IMR-90 (cell line): Measurements from ENCODE around the gene ZNF77. TPM values are rescaled to one million over a fixed set of nuclear protein-coding genes. Genes with fewer than 3 reads are reported as not detected.
A peak's percentile ranks its signal among the peaks of the same experiment; 100 is the strongest.

Experiments used
- ATAC-seq: fragments of 200-7000 bp; cut with Tn5 transposase; 2 replicates; pipeline ENCODE4 v1.9.1; 2020; ENCODE audit warnings: low read depth, mild to moderate bottlenecking, moderate library complexity
- BruUV-seq: library from RNA; stranded (reverse); fragments of 400-500 nt; replicated peaks from 2 replicates; lab custom pipeline; 2021; lab: Mats Ljungman, UMichigan
- CTCF ChIA-PET: fragments of 300-600 bp; formaldehyde crosslinking; extraction: SDS; loops from one replicate; lab custom pipeline; 2021; ENCODE audit warnings: antibody characterized with exemption; lab: Yijun Ruan, JAX
- POLR2A ChIA-PET: fragments of 300-600 bp; sonication (Branson Sonifier 250); formaldehyde crosslinking; loops from one replicate; lab custom pipeline; 2022; ENCODE audit warnings: antibody characterized with exemption; ENCODE audit not compliant: unreplicated experiment; lab: Charles Lee
- DNase-seq: peaks from one replicate; pipeline ENCODE4 v3.0.0; 2013
- H2AFZ ChIP-seq: replicated peaks from 2 replicates; pipeline ENCODE3; 2013; ENCODE audit warnings: low read length, mild to moderate bottlenecking; ENCODE audit not compliant: poor library complexity
- H2AK5ac ChIP-seq: 2 replicates; pipeline ENCODE4 v1.6.1; 2013; ENCODE audit warnings: low read depth, low read length, inconsistent platforms
- H2AK9ac ChIP-seq: replicated peaks from 2 replicates; pipeline ENCODE3; 2013; ENCODE audit warnings: mild to moderate bottlenecking, low read depth, low read length, moderate library complexity; ENCODE audit not compliant: poor library complexity
- H2BK120ac ChIP-seq: 2 replicates; pipeline ENCODE4 v1.6.1; 2013; ENCODE audit warnings: low read depth, low read length, inconsistent platforms
- H2BK15ac ChIP-seq: 3 replicates; pipeline ENCODE4 v1.6.1; 2013; ENCODE audit warnings: low read depth, low read length, inconsistent platforms
- H2BK20ac ChIP-seq: 2 replicates; pipeline ENCODE4 v1.6.1; 2013; ENCODE audit warnings: low read depth, mild to moderate bottlenecking, inconsistent platforms, low read length, moderate library complexity
- H2BK5ac ChIP-seq: 2 replicates; pipeline ENCODE4 v1.6.1; 2013; ENCODE audit warnings: mild to moderate bottlenecking, low read depth, low read length, inconsistent platforms; ENCODE audit not compliant: poor library complexity, severe bottlenecking
- H3K14ac ChIP-seq: replicated peaks from 2 replicates; pipeline ENCODE4 v1.6.1; 2013; ENCODE audit warnings: low read depth, low read length, inconsistent platforms
- H3K18ac ChIP-seq: 2 replicates; pipeline ENCODE4 v1.6.1; 2013; ENCODE audit warnings: low read depth, low read length, control low read depth
- H3K23ac ChIP-seq: 2 replicates; pipeline ENCODE4 v1.6.1; 2013; ENCODE audit warnings: low read depth, low read length, inconsistent platforms
- H3K27ac ChIP-seq: 2 replicates; pipeline ENCODE4 v1.5.1; 2013; ENCODE audit warnings: mild to moderate bottlenecking, control low read depth, low read length; ENCODE audit not compliant: insufficient read depth
- H3K27me3 ChIP-seq: 2 replicates; pipeline ENCODE4 v1.6.1; 2013; ENCODE audit warnings: low read length; ENCODE audit not compliant: control insufficient read depth, insufficient read depth
- H3K36me3 ChIP-seq: 2 replicates; pipeline ENCODE4 v1.6.1; 2013; ENCODE audit warnings: low read length, mixed read lengths; ENCODE audit not compliant: control insufficient read depth, insufficient read depth
- H3K4ac ChIP-seq: 2 replicates; pipeline ENCODE4 v1.6.1; 2013; ENCODE audit warnings: low read depth, low read length, inconsistent platforms
- H3K4me1 ChIP-seq: 2 replicates; pipeline ENCODE4 v1.6.1; 2013; ENCODE audit warnings: low read length, mixed read lengths; ENCODE audit not compliant: control insufficient read depth, insufficient read depth
- H3K4me2 ChIP-seq: 2 replicates; pipeline ENCODE4 v1.6.1; 2013; ENCODE audit warnings: low read depth, mild to moderate bottlenecking, control low read depth, low read length, moderate library complexity
- H3K4me3 ChIP-seq: 2 replicates; pipeline ENCODE4 v1.5.1; 2013; ENCODE audit warnings: low read depth, mild to moderate bottlenecking, control low read depth, low read length, moderate library complexity; ENCODE audit not compliant: insufficient read depth
- H3K56ac ChIP-seq: 2 replicates; pipeline ENCODE4 v1.6.1; 2013; ENCODE audit warnings: low read length, inconsistent platforms; ENCODE audit not compliant: insufficient read depth; ENCODE audit errors: extremely low read depth
- H3K79me1 ChIP-seq, 2 experiments: 2 replicates each; pipeline ENCODE4 v1.6.1; 2013; ENCODE audit warnings: low read length in 2 of 2, inconsistent platforms in 1 of 2, low read depth in 1 of 2
- H3K9ac ChIP-seq: 2 replicates; pipeline ENCODE4 v1.6.1; 2013; ENCODE audit warnings: low read depth, low read length, control low read depth
- H3K9me1 ChIP-seq: 2 replicates; pipeline ENCODE4 v1.6.1; 2013; ENCODE audit warnings: low read length, inconsistent platforms; ENCODE audit not compliant: insufficient read depth
- H3K9me3 ChIP-seq: 2 replicates; pipeline ENCODE4 v1.6.1; 2013; ENCODE audit warnings: low read length; ENCODE audit not compliant: control insufficient read depth, insufficient read depth
- H4K20me1 ChIP-seq: 2 replicates; pipeline ENCODE4 v1.6.1; 2013; ENCODE audit warnings: low read length, inconsistent platforms; ENCODE audit not compliant: insufficient read depth
- H4K5ac ChIP-seq: 2 replicates; pipeline ENCODE4 v1.6.1; 2013; ENCODE audit warnings: mild to moderate bottlenecking, low read depth, low read length, control low read depth
- H4K8ac ChIP-seq, 2 experiments: 2 replicates each; pipeline ENCODE4 v1.6.1; 2013; ENCODE audit warnings: low read depth in 2 of 2, low read length in 2 of 2, control low read depth in 1 of 2, inconsistent platforms in 1 of 2
- H4K91ac ChIP-seq: 2 replicates; pipeline ENCODE4 v1.6.1; 2013; ENCODE audit warnings: low read depth, low read length, inconsistent platforms; ENCODE audit not compliant: insufficient read depth
- CEBPB ChIP-seq: IDR thresholded peaks from 2 replicates; pipeline ENCODE4 v1.6.1; 2012; ENCODE audit warnings: low read depth, low read length, improper control_type of control experiment
- RCOR1 ChIP-seq: IDR thresholded peaks from 2 replicates; pipeline ENCODE4 v1.6.1; 2012; ENCODE audit warnings: mild to moderate bottlenecking, low read length, improper control_type of control experiment; ENCODE audit not compliant: insufficient replicate concordance
- WGBS, 2 experiments: methylation state at CpG; one replicate each; pipeline versions ENCODE4 v1.1.5 to v1.1.7; 2013; ENCODE audit warnings: missing lambda C conversion rate in 2 of 2; ENCODE audit not compliant: insufficient read length in 1 of 2; ENCODE audit errors: extremely low coverage in 2 of 2; 5-methylcytosine and 5-hydroxymethylcytosine counted together
- dilution Hi-C: fragments of 300-500 bp; cut with HindIII; formaldehyde crosslinking; loops from one replicate; pipeline ENCODE4 v1.14.3; 2018; ENCODE audit warnings: low sequenced_read_pairs; ENCODE audit not compliant: unreplicated experiment
- in situ Hi-C: fragments of 300-500 bp; cut with MboI; formaldehyde crosslinking; loops from 3 replicates; pipeline ENCODE4 v1.14.3; 2019; ENCODE audit warnings: low sequenced_read_pairs, inconsistent platforms, mixed read lengths
- intact Hi-C: fragments of 100-400 bp; cut with micrococcal nuclease; formaldehyde crosslinking; loops from 2 replicates; pipeline ENCODE4 v1.10.0; 2022
- polyA plus RNA-seq, 3 experiments: library from polyadenylated mRNA; depleted of rRNA; stranded (reverse); fragments of >200 nt; gene quantifications; 2 replicates each; pipeline ENCODE4 v1.2.3, GENCODE V29; 2012; ENCODE audit warnings: low replicate concordance in 1 of 3
- total RNA-seq: library from RNA; depleted of rRNA; stranded (reverse); fragments of >200 nt; gene quantifications from 2 replicates; pipeline ENCODE4 v1.2.3, GENCODE V29; 2012

ZNF77 gene
- total and polyA plus RNA-seq, 2 of the 4 experiments (the other 2 are of a cell fraction) = 3.6 to 6.5 TPM

- peak; percentile 9 for DNase-seq
- Histone ChIP-seq H4K20me1 (no peaks in the 10 kb centered on the region), H3K9me3 (peaks cover 6% of the 10 kb centered on the region), H3K56ac (no peak overlapping the region), H3K9ac (no peak overlapping the region), H2BK5ac (no peak overlapping the region), H4K91ac (no peak overlapping the region), H2AK5ac (no peak overlapping the region), H3K9me1 (no peaks in the 10 kb centered on the region), H4K8ac (no peak overlapping the region), H3K23ac (no peak overlapping the region), H3K36me3 (peaks cover 4% of the 10 kb centered on the region), H3K4ac (no peak overlapping the region), H2BK15ac (no peak overlapping the region), H3K14ac (no peak overlapping the region), H3K27me3 (no peaks in the 10 kb centered on the region), H2BK120ac (no peak overlapping the region), H3K79me1 (no peaks in the 10 kb centered on the region), H4K5ac (no peak overlapping the region), H2BK20ac (no peak overlapping the region), H2AK9ac (no peak overlapping the region), H2AFZ (no peak overlapping the region), H3K4me3 (no peak overlapping the region), H3K4me1 (no peaks in the 10 kb centered on the region; the same call in 1 of the 2 replicates), H3K18ac (no peak overlapping the region), H3K27ac (no peak overlapping the region), H3K4me2 (no peak overlapping the region)
- WGBS, 2 experiments = 40% methylated on average over 2 of the region's 5 CpGs; no CpG with 5 or more reads in 1 of the 2 experiments
- BruUV-seq = no TSS peak
- dilution Hi-C loops (no loop called here), in situ Hi-C loops (no loop called here), intact Hi-C loops (no loop called here)
- peak; percentile 27; the same call in 1 of the 2 replicates for ATAC-seq
- TF ChIP-seq CEBPB (peak; percentile 25; the same call in 1 of the 2 replicates), RCOR1 (no peak)
- ChIA-PET POLR2A (no interaction called here), CTCF (interaction anchor here (0.7 kb wide), 2 partner anchors 18 to 39 kb away, joined by 3 read pairs; no protein-coding TSS in a partner anchor)
Measured at GRCh38 chr19:2922987-2923386, 21.8 kb downstream of the ZNF77 start.
